Activated CD8-positive, alpha-beta memory T cell treated with anti-CD3 and anti-CD28 coated beads for 1 hour (primary cell): Measurements from ENCODE around the gene SPC25.
A peak's percentile ranks its signal among the peaks of the same experiment; 100 is the strongest.
"Not testable (repeated sequence)": the region's sequence is repeated elsewhere in the genome, so short reads cannot be mapped to it uniquely, and the experiment has no call there.

ENCODE experiments used
- DNase-seq, 2 donors: peaks; one replicate each; pipeline ENCODE4 v3.0.0-alpha.2; 2020; ENCODE audit warnings: low read depth in 1 of 2; ENCODE audit errors: extremely low read depth in 1 of 2

SPC25 gene

GRCh38 chr2:168890006-168890782 is at the start of gene SPC25:
Gene SPC25 (minus strand): TSS chr2:168890430. CDS start chr2:168889519, 911 bp downstream.
- DNase-seq = peak; percentile 44 to 70

- DNase-seq = no peak
Measured at GRCh38 chr2:168939918-168940317, 49.7 kb upstream of the SPC25 start.

GRCh38 chr2:168939061-168939460 is 48.8 kb upstream of the SPC25 start:
- DNase-seq = no peak

- DNase-seq = no peak
Measured at GRCh38 chr2:168935810-168936581, 45.8 kb upstream of the SPC25 start.

GRCh38 chr2:168934826-168935225 is 44.6 kb upstream of the SPC25 start:
- no peak for DNase-seq

DNA sequence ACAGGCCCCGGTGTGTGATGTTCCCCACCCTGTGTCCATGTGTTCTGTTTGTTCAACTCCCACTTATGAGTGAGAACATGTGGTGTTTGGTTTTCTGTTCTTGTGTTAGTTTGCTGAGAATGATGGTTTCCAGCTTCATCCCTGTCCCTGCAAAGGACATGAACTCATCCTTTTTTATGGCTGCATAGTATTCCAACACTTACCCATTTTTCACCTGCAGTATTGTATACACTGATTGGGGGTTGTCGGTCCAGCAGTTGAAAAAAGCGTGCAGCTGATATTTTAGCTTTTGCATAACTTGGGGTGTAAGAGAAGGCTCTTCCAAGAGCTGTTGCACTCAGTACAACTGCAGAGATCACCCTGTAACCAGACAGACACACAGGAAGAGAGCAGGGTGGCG is 41.9 kb upstream of the SPC25 start:
- DNase-seq = not testable (repeated sequence)

GRCh38 chr2:168930242-168930641 is 40.0 kb upstream of the SPC25 start:
- no peak for DNase-seq

DNA sequence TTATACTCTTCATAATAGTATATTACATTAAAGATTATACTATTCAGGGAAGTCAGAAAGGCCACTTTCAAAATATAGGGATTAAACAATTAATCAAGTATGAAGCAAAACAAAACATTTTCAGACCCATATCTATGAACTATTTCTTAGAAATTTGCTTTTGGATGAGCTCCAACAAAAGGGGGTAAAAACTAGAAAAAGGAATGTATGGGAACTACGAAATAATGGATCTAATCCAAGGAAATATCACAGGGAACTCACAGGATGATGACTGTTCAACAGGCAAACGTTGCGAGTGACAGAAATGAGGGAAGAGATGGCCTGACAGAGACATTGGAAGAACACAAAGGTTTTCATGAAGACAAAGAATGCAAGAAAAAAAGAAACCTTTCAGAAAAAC is 38.8 kb upstream of the SPC25 start:
- DNase-seq = no peak

DNA sequence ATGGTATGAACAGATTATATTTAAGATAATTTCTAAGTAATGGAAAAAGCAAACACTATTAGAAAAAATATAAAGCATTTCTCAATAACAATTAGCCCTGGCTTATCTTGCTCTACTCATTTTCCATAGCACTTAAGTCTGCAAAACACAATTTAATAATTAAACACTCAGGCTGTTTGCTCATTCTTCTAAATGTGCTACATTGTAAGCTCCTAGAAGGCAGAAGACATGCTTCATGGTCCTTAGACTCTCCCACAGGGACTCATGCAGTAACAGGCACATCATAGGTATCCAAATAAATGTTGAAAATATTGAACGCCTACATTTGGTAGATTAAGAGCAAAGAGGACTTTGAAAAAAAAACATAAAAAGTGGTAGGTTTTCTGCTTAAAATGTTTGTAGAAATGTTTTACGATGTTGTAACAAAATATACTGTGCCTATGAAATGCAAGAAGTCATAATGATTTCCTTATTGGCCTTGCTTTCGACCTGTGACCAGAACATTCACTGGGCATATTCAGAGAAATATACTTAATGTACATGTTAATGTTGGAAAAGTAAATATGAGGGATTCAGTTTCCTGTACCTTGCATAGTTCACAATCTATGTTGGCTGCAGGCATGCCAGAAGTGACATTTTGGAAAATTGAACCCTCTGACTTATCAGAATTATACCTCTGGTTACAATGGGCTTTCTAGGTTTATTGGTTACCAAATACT is 38.0 kb upstream of the SPC25 start:
- no peak for DNase-seq

- no peak for DNase-seq
Measured at GRCh38 chr2:168926621-168927386, 36.6 kb upstream of the SPC25 start.

DNA sequence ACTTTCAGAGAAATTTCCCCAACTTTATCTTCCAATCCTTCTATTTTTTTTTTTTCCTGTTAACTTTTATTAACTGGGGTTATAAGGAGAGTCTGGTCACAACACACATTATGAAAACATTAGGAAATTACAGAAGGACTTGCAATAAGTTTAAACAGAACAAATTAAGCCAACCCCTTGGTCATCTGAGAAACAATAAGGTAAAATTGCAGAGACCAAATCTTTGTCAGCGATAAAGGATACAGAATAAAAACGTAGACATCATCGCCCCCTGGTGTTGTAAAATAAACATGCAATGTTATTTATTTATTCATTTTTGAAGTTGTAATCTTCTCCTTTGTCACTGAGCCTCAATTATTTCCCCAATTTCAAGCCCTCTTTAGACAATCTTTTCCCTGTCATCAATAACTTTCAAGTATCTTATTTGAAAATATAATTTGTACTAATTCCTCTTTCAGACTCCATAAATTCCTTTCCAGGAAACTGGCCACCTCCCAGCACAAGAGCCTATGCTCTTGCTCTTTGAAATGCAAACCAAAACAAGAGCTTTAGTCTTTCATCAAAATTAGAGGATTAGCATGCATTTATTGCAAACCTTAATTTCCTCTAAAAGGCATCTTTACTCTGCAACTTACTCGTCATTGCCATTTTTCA is 30.4 kb upstream of the SPC25 start:
- DNase-seq = no peak

DNA sequence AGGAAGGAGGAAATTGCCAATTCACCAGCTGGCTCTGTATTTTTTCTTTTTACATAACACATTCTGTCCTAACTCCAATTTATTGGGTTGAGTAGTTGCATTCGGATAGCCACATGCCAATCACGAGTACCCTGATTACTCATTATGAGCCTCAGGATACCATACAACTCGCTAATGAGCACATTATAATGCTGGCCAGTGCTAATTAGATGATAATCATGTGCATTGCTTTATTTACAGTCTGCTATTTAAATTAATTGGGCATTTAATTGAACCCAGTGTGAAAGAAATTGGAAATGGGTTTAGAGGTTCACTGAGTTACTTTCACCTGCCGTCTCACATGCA is 26.1 kb upstream of the SPC25 start:
- no peak for DNase-seq

- no peak for DNase-seq
Measured at GRCh38 chr2:168915441-168916330, 25.5 kb upstream of the SPC25 start.

DNA sequence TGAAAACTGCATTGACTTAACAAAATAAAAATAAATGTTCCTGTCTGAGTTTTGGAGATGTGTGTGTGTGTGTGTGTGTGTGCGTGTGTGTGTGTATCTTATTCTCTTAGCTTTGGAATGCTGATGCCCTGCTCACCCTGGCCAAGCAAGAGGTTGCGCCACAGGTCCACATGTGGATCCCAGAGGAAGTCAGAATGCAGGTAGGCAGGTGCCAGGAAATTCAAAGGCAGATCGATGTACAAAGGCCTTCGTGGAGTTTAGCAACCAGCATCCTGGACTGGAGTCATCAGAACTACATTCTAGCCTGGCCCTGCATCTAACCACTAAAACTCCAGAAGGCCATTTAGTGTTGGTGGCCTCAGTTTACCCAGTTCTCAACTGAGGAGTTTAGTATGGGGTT is 23.3 kb upstream of the SPC25 start:
- no peak for DNase-seq

- DNase-seq = no peak
Measured at GRCh38 chr2:168912901-168913369, 22.7 kb upstream of the SPC25 start.

DNA sequence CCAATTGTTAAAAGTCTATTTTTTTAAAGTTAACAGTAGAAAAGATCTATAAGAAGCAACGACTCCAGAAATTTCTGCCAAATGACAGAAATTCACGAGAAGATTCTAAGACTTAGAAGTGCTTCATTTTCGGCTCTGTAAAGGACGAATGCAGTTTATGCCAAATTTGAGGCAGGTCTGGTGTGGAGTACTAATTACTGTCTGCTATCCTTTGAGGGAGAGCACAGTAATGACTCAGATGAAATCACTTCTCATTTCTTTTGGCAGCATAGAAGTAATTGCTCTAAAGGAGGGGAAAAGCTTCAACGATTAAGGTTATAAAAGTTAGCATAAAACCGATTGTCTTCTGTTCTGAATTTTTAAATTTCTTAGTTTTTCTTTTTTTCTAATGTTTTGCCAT is 22.2 kb upstream of the SPC25 start:
- no peak for DNase-seq

DNA sequence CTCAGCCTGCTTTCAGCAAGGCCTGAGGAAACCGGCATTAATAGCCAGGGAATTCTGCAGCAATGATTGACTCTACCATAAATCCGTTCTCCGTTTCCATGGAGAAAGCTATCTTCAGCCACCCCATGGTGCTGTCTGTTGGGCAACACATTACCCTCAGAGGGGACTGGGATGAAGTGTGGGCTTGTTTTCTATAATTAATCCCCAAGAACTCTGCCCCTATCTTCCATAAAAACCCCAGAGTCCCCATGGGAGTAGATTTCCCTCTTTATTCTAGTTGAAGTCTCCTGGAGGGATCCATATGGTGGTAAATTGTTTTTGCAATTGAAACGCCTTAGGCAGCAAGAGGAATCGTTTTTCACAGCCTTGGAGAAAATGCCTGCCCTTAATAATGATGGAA is 20.1 kb upstream of the SPC25 start:
- DNase-seq = no peak

- DNase-seq = no peak
Measured at GRCh38 chr2:168907940-168908662, 17.9 kb upstream of the SPC25 start.

- no peak for DNase-seq
Measured at GRCh38 chr2:168904358-168904757, 14.1 kb upstream of the SPC25 start.
